ENCODE results near the gene RNF130.

RNF130 gene

DNA sequence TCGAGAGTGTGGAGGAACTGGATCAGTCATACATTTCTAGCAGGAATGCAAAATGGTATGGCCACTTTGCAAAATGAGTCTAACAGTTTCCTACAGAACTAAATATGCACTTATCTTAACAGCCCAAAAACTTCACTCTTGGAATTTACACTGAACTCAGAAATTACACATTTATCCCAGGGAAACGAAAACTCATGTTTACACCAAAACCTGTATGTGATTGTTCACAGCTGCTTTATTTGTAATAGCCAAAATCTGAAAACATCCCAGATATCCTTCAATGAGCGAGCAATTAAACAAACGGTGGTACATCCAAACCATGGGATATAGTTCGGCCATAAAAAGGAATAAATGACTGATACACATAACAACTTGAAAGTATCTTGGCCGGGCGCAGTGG, 62.0 kb downstream of the RNF130 start:
- TF ChIP-seq, protein P1, sequence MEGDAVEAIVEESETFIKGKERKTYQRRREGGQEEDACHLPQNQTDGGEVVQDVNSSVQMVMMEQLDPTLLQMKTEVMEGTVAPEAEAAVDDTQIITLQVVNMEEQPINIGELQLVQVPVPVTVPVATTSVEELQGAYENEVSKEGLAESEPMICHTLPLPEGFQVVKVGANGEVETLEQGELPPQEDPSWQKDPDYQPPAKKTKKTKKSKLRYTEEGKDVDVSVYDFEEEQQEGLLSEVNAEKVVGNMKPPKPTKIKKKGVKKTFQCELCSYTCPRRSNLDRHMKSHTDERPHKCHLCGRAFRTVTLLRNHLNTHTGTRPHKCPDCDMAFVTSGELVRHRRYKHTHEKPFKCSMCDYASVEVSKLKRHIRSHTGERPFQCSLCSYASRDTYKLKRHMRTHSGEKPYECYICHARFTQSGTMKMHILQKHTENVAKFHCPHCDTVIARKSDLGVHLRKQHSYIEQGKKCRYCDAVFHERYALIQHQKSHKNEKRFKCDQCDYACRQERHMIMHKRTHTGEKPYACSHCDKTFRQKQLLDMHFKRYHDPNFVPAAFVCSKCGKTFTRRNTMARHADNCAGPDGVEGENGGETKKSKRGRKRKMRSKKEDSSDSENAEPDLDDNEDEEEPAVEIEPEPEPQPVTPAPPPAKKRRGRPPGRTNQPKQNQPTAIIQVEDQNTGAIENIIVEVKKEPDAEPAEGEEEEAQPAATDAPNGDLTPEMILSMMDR (conservative IDR thresholded peaks at IDR 0.05; ENCODE audit: low read depth, low read length): no peak
- Histone ChIP-seq H3K36me3 (ENCODE audit: insufficient read depth) (no peaks in the 10 kb centered on the region), H4K20me1 (ENCODE audit: insufficient read depth) (no peaks in the 10 kb centered on the region), H3K4me1 (ENCODE audit: low read depth, poor library complexity, severe bottlenecking) (no peaks in the 10 kb centered on the region), H3K27ac (no peak overlapping the region), H3K9ac (no peak overlapping the region), H3K4me2 (no peak overlapping the region), H3K27me3 (ENCODE audit: insufficient read depth, low read depth) (no peaks in the 10 kb centered on the region), H3K79me2 (ENCODE audit: insufficient read depth, low read depth) (no peaks in the 10 kb centered on the region), H2AFZ (ENCODE audit: low read depth) (no peak overlapping the region), H3K4me3 (IDR thresholded peaks at IDR 0.05; ENCODE audit: insufficient read depth, low read depth, low read length) (no peak overlapping the region)

DNA sequence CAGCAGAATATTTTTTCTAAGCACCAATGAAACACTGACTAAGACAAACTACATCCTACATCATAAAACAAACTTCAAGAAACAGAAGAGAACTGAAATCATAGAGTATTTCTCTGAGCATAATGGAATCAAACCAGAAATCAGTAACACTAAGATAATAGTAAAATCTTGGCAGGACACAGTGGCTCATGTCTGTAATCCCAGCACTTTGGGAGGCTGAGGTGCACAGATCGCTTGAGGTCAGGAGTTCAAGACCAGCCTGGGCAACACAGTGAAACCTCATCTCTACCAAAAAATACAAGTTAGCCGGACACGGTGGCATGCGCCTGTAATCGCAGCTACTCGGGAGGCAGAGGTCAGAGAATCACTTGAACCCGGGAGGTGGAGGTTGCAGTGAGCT, 63.1 kb downstream of the RNF130 start:
- TF ChIP-seq, protein P1 (conservative IDR thresholded peaks at IDR 0.05; ENCODE audit: low read depth, low read length): no peak
- Histone ChIP-seq H3K79me2 (ENCODE audit: insufficient read depth, low read depth) (no peaks in the 10 kb centered on the region), H3K4me1 (ENCODE audit: low read depth, poor library complexity, severe bottlenecking) (no peaks in the 10 kb centered on the region), H3K27me3 (ENCODE audit: insufficient read depth, low read depth) (no peaks in the 10 kb centered on the region), H2AFZ (ENCODE audit: low read depth) (no peak overlapping the region), H3K27ac (no peak overlapping the region), H3K4me2 (no peak overlapping the region), H3K4me3 (IDR thresholded peaks at IDR 0.05; ENCODE audit: insufficient read depth, low read depth, low read length) (no peak overlapping the region), H3K9ac (no peak overlapping the region), H4K20me1 (ENCODE audit: insufficient read depth) (no peaks in the 10 kb centered on the region), H3K36me3 (ENCODE audit: insufficient read depth) (no peaks in the 10 kb centered on the region)

DNA sequence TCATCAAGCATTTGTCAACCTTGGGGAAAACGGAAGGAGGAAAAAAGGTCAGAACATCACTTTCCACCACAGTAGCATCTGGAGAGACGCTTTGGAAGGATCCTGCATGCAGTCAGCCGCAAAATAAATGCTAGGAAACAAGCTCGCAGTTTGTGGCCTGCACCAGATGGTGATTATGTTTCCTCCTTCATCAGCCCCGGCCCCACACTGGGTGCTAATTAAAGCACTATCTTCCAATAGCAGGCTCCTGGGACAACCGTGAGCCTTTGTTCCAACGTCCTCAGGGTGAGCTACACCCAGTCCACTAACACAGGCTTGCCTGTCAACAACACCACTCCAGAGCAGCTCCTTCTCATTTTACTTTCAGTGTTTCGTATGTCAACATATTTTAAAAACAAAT, 64.0 kb downstream of the RNF130 start:
- no peak overlapping the region for H3K27ac ChIP-seq
- H2AFZ ChIP-seq (ENCODE audit: low read depth): no peak overlapping the region
- no peaks in the 10 kb centered on the region for H3K79me2 ChIP-seq (ENCODE audit: insufficient read depth, low read depth)
- H3K4me3 ChIP-seq (IDR thresholded peaks at IDR 0.05; ENCODE audit: insufficient read depth, low read depth, low read length): no peak overlapping the region
- no peak overlapping the region for H3K9ac ChIP-seq
- H4K20me1 ChIP-seq (ENCODE audit: insufficient read depth): no peaks in the 10 kb centered on the region
- TF ChIP-seq, protein P1 (conservative IDR thresholded peaks at IDR 0.05; ENCODE audit: low read depth, low read length): no peak
- H3K4me1 ChIP-seq (ENCODE audit: low read depth, poor library complexity, severe bottlenecking): no peaks in the 10 kb centered on the region
- no peaks in the 10 kb centered on the region for H3K27me3 ChIP-seq (ENCODE audit: insufficient read depth, low read depth)
- no peak overlapping the region for H3K4me2 ChIP-seq
- H3K36me3 ChIP-seq (ENCODE audit: insufficient read depth): no peaks in the 10 kb centered on the region

DNA sequence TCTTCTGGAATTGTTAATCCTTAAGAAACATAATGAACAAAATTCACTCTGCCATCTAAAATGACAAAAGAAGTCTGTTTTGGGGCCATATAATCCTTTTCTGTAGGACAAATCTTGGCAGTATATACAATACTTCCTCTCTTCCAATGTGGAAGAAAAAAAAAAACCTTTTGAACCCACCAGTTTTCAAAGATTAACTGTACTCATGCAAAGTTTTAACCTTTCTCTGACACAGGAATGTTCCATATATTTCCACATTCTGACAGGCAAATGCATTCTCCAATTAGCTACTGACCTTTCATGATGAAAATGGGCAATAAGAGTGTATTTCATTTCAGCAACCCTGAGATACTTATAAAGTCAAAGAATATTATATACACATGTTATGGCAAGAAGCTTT, 65.4 kb downstream of the RNF130 start:
- H3K36me3 ChIP-seq (ENCODE audit: insufficient read depth): no peaks in the 10 kb centered on the region
- no peak overlapping the region for H2AFZ ChIP-seq (ENCODE audit: low read depth)
- no peaks in the 10 kb centered on the region for H3K27me3 ChIP-seq (ENCODE audit: insufficient read depth, low read depth)
- no peaks in the 10 kb centered on the region for H3K79me2 ChIP-seq (ENCODE audit: insufficient read depth, low read depth)
- no peaks in the 10 kb centered on the region for H3K4me1 ChIP-seq (ENCODE audit: low read depth, poor library complexity, severe bottlenecking)
- H3K27ac ChIP-seq: no peak overlapping the region
- no peak overlapping the region for H3K4me3 ChIP-seq (IDR thresholded peaks at IDR 0.05; ENCODE audit: insufficient read depth, low read depth, low read length)
- TF ChIP-seq, protein P1 (conservative IDR thresholded peaks at IDR 0.05; ENCODE audit: low read depth, low read length): no peak
- H3K4me2 ChIP-seq: no peak overlapping the region
- no peaks in the 10 kb centered on the region for H4K20me1 ChIP-seq (ENCODE audit: insufficient read depth)
- no peak overlapping the region for H3K9ac ChIP-seq

DNA sequence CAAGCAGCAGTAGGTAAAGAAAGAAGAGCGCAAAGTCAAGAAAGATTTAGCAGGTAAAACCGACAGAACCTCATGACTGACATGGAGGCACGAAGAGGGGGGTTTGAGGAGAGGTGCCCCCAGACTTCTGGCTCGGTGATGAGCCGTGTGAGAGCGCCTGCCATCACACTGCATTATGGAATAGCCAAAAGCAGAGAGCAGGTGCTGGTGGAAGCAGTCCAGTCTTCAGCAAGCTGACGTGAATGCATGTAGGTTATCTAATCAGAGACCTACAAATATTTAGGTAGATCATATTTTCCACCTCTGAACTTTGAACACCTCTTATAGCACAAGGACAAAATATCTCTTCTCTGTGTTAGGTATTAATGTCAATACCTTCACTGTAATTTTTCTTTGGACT, 68.4 kb downstream of the RNF130 start:
- no peaks in the 10 kb centered on the region for H3K79me2 ChIP-seq (ENCODE audit: insufficient read depth, low read depth)
- H4K20me1 ChIP-seq (ENCODE audit: insufficient read depth): no peaks in the 10 kb centered on the region

More for the DNA sequence above, 68.4 kb downstream of the RNF130 start:
- H3K4me1 ChIP-seq (ENCODE audit: low read depth, poor library complexity, severe bottlenecking): no peaks in the 10 kb centered on the region
- no peaks in the 10 kb centered on the region for H3K36me3 ChIP-seq (ENCODE audit: insufficient read depth)
- no peak overlapping the region for H3K4me2 ChIP-seq
- no peak overlapping the region for H2AFZ ChIP-seq (ENCODE audit: low read depth)
- no peak overlapping the region for H3K27ac ChIP-seq
- TF ChIP-seq, protein P1 (conservative IDR thresholded peaks at IDR 0.05; ENCODE audit: low read depth, low read length): no peak
- no peak overlapping the region for H3K9ac ChIP-seq
- no peak overlapping the region for H3K4me3 ChIP-seq (IDR thresholded peaks at IDR 0.05; ENCODE audit: insufficient read depth, low read depth, low read length)
- H3K27me3 ChIP-seq (ENCODE audit: insufficient read depth, low read depth): no peaks in the 10 kb centered on the region

All from KMS-11 (cell line).